Astrocyte (in vitro differentiated cells and primary cell): ENCODE results near the gene CLDN6. TPM values are rescaled to one million over a fixed set of nuclear protein-coding genes. Genes with fewer than 3 reads are reported as not detected.

Source experiments
- DNase-seq: peaks from one replicate; pipeline ENCODE4 v3.0.0-alpha.2; 2010; ENCODE audit warnings: low read depth
- FAIRE-seq: peaks from 2 replicates; lab custom pipeline; 2011; peaks lifted over from hg19 to GRCh38; lab: Jason Lieb, UNC
- H2AFZ ChIP-seq: 2 replicates; pipeline ENCODE4 v1.6.0; 2012; ENCODE audit warnings: low read depth, low read length, inconsistent platforms
- H3K27ac ChIP-seq: 2 replicates; pipeline ENCODE4 v1.5.1; 2011; ENCODE audit warnings: low read depth, low read length, inconsistent platforms
- H3K27me3 ChIP-seq: 2 replicates; pipeline ENCODE4 v1.6.0; 2011; ENCODE audit warnings: low read length, inconsistent platforms; ENCODE audit not compliant: insufficient read depth
- H3K36me3 ChIP-seq: 2 replicates; pipeline ENCODE4 v1.5.1; 2011; ENCODE audit warnings: low read length, inconsistent platforms; ENCODE audit not compliant: insufficient read depth
- H3K4me1 ChIP-seq: 2 replicates; pipeline ENCODE4 v1.5.1; 2011; ENCODE audit warnings: low read length, inconsistent platforms; ENCODE audit not compliant: insufficient read depth
- H3K4me2 ChIP-seq: 2 replicates; pipeline ENCODE4 v1.6.0; 2012; ENCODE audit warnings: low read length, inconsistent platforms
- H3K4me3 ChIP-seq: 2 replicates; pipeline ENCODE4 v1.5.1; 2011; ENCODE audit warnings: low read depth, mild to moderate bottlenecking, low read length, inconsistent platforms; ENCODE audit not compliant: insufficient read depth
- H3K79me2 ChIP-seq: 2 replicates; pipeline ENCODE4 v1.6.0; 2012; ENCODE audit warnings: mild to moderate bottlenecking, low read length, inconsistent platforms; ENCODE audit not compliant: insufficient read depth
- H3K9ac ChIP-seq: 2 replicates; pipeline ENCODE4 v1.6.0; 2012; ENCODE audit warnings: mild to moderate bottlenecking, low read length, inconsistent platforms
- H3K9me3 ChIP-seq: 2 replicates; pipeline ENCODE4 v1.5.1; 2012; ENCODE audit warnings: low read depth, mild to moderate bottlenecking, low read length, inconsistent platforms; ENCODE audit not compliant: insufficient read depth
- H4K20me1 ChIP-seq: 2 replicates; pipeline ENCODE4 v1.6.0; 2012; ENCODE audit warnings: low read length, inconsistent platforms; ENCODE audit not compliant: insufficient read depth
- H3K27ac Mint-ChIP-seq: one replicate; pipeline ENCODE4 v1.8.0; 2021; ENCODE audit warnings: mild to moderate bottlenecking, mixed read lengths; ENCODE audit not compliant: unreplicated experiment
- H3K27me3 Mint-ChIP-seq: one replicate; pipeline ENCODE4 v1.8.0; 2021; ENCODE audit warnings: low read depth, mixed read lengths; ENCODE audit not compliant: unreplicated experiment
- H3K36me3 Mint-ChIP-seq: one replicate; pipeline ENCODE4 v1.8.0; 2021; ENCODE audit warnings: low read depth, mixed read lengths; ENCODE audit not compliant: unreplicated experiment
- H3K4me1 Mint-ChIP-seq: one replicate; pipeline ENCODE4 v1.8.0; 2021; ENCODE audit warnings: low read depth, mixed read lengths; ENCODE audit not compliant: unreplicated experiment
- H3K4me3 Mint-ChIP-seq: one replicate; pipeline ENCODE4 v1.8.0; 2021; ENCODE audit warnings: mild to moderate bottlenecking, moderate library complexity, mixed read lengths; ENCODE audit not compliant: unreplicated experiment
- H3K9me3 Mint-ChIP-seq: one replicate; pipeline ENCODE4 v1.8.0; 2021; ENCODE audit warnings: mild to moderate bottlenecking, mixed read lengths; ENCODE audit not compliant: unreplicated experiment
- CTCF ChIP-seq: IDR thresholded peaks from 2 replicates; pipeline ENCODE4 v1.5.1; 2011; ENCODE audit warnings: low read depth, mild to moderate bottlenecking, inconsistent platforms, low read length, moderate library complexity; ENCODE audit not compliant: insufficient read depth
- EZH2 ChIP-seq: IDR thresholded peaks from 2 replicates; pipeline ENCODE4 v1.6.1; 2012; ENCODE audit warnings: mild to moderate bottlenecking, low read length, inconsistent platforms; ENCODE audit not compliant: insufficient read depth
- total RNA-seq: library from RNA; stranded (reverse); gene quantifications from 2 replicates; pipeline ENCODE4 v1.2.1, GENCODE V29; 2021

CLDN6 gene
- total RNA-seq, 1 donor from 2014 or later: 584 TPM

GRCh38 chr16:3059041-3059722 lies 41.2 kb upstream of the CLDN6 start:
- Histone ChIP-seq H4K20me1 (no peaks in the 10 kb centered on the region), H3K27me3 (peaks cover 2% of the 10 kb centered on the region), H3K36me3 (no peaks in the 10 kb centered on the region), H3K9me3 (no peaks in the 10 kb centered on the region), H3K4me3 (peak overlapping the region; percentile 73), H3K9ac (peak overlapping the region; percentile 85), H3K79me2 (no peaks in the 10 kb centered on the region), H3K4me2 (peak overlapping the region; percentile 93), H2AFZ (peak overlapping the region; percentile 96), H3K4me1 (peaks cover 10% of the 10 kb centered on the region), H3K27ac (peak overlapping the region; percentile 50)
- DNase-seq (peak; percentile 62), FAIRE-seq (no peak)
- Mint-ChIP-seq H3K4me1 (no peaks in the 10 kb centered on the region), H3K9me3 (peaks cover 3% of the 10 kb centered on the region), H3K27me3 (peaks cover 6% of the 10 kb centered on the region), H3K4me3 (peak overlapping the region; percentile 86), H3K36me3 (peaks cover 10% of the 10 kb centered on the region), H3K27ac (no peak overlapping the region)
- TF ChIP-seq CTCF (peak; percentile 36), EZH2 (no peak)

- peaks cover 3% of the 10 kb centered on the region for H3K9me3 Mint-ChIP-seq
- H3K27ac ChIP-seq: peak overlapping the region; percentile 50
- H3K27me3 ChIP-seq: no peaks in the 10 kb centered on the region
- DNase-seq (no peak), FAIRE-seq (no peak)
- peaks cover 10% of the 10 kb centered on the region for H3K4me1 ChIP-seq
- no peaks in the 10 kb centered on the region for H3K79me2 ChIP-seq
- H3K36me3 Mint-ChIP-seq: peaks cover 10% of the 10 kb centered on the region
- no peak overlapping the region for H3K27ac Mint-ChIP-seq
- H3K36me3 ChIP-seq: no peaks in the 10 kb centered on the region
- TF ChIP-seq CTCF: no peak
- TF ChIP-seq EZH2: peak; percentile 55
- H4K20me1 ChIP-seq: peaks cover 3% of the 10 kb centered on the region
- H2AFZ ChIP-seq: peak overlapping the region; percentile 96
- peaks cover 6% of the 10 kb centered on the region for H3K27me3 Mint-ChIP-seq
- peak overlapping the region; percentile 73 for H3K4me3 ChIP-seq
- H3K4me1 Mint-ChIP-seq: no peaks in the 10 kb centered on the region
- H3K9ac ChIP-seq: peak overlapping the region; percentile 85
- no peaks in the 10 kb centered on the region for H3K9me3 ChIP-seq
- H3K4me2 ChIP-seq: peak overlapping the region; percentile 93
- peak overlapping the region; percentile 86 for H3K4me3 Mint-ChIP-seq
These were observed 40.4 kb upstream of the CLDN6 start for GRCh38 chr16:3058139-3059030.
